IPS-18c (cell line): ENCODE results near the gene C5orf15.
"Not testable (repeated sequence)": the region's sequence is repeated elsewhere in the genome, so short reads cannot be mapped to it uniquely, and the experiment has no call there.

Experiments
- H3K4me3 ChIP-seq: 2 replicates; pipeline ENCODE4 v1.7.0; 2013; ENCODE audit warnings: low read depth, mild to moderate bottlenecking, low read length, moderate library complexity; ENCODE audit not compliant: insufficient read depth
- H3K9me3 ChIP-seq: one replicate; pipeline ENCODE4 v1.6.1; 2013; ENCODE audit warnings: mild to moderate bottlenecking, low read length, moderate library complexity; ENCODE audit not compliant: control insufficient read depth, insufficient read depth

Gene C5orf15

DNA sequence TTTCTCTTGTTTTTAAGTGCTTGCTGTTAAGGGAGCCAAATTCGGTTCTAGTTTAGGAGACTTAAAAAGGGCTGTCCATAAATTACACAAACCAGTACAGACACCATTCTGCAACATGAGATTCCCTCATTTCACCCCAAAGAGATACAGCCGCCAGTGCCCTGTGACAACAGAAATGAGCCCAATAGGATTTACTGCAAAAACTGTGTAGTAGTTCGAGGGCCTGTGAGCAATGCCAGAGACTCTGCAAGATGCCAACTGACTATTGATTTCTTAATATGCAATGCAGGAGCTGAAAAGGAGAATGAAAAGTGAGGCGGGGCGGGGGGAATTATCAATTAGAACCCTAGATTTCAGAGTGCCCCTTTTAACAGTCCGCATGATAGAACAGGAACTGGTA is 5.7 kb upstream of the C5orf15 start:
- Histone ChIP-seq H3K9me3 (no peaks in the 10 kb centered on the region), H3K4me3 (no peak overlapping the region)

DNA sequence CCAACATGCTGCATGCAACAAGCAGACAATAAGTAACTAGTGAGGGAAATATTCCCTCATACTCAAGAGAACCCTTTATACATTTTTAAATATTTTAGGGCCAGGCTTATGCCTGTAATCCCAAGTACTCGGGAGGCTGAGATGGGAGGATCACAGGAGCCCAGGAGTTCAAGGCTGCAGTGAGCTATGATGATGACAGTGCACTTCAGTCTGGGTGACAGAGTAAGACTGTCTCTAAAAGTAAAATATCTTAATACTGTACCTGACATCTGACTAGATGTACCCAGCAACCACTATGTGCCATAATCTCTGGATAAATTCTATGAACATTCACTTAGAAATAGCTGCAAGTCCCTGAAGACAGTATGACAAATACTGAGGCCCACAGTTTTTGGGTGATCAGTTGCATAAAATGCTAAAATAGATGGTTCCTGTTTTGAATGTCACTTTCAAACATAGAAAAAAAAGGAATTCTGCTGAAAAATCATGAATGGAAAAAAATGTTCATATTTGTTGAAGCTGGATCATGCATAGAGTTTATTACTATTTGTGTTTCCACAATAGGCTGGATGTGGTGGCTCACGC is 2.0 kb upstream of the C5orf15 start:
- Histone ChIP-seq H3K9me3 (no peaks in the 10 kb centered on the region), H3K4me3 (no peak overlapping the region)

DNA sequence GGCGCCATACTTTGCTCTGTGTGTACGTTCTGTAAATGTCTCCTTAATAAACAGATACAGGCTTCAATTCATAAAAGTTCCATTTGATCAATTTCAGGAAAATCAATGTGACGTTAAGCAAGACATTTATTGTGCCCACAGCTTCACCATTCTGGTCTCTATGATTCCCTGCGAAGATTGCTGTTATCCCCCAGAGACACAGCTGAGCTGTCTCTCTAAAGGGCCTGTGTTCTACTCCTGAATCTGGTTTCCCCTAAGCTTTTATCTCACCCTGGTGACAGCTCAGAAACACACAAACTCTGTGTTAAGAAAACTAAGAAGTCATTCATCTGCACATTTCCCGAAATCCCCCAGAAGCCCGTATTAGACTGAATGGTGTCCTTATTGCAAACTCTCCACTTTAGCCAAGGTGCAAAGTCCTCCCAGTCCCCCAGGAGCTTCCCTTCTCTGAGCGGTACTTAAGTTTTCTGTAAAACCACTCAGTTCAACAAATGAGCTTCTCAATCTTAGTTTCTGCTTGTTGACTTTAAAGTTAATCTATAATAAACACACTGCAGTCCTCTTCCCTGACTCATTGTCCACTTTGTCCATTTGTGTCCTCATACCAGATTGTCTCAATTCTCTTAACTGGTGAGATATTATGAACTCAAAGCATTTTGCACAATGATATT is 1.4 kb upstream of the C5orf15 start:
- H3K9me3 ChIP-seq: no peaks in the 10 kb centered on the region
- H3K4me3 ChIP-seq: no peak overlapping the region

DNA sequence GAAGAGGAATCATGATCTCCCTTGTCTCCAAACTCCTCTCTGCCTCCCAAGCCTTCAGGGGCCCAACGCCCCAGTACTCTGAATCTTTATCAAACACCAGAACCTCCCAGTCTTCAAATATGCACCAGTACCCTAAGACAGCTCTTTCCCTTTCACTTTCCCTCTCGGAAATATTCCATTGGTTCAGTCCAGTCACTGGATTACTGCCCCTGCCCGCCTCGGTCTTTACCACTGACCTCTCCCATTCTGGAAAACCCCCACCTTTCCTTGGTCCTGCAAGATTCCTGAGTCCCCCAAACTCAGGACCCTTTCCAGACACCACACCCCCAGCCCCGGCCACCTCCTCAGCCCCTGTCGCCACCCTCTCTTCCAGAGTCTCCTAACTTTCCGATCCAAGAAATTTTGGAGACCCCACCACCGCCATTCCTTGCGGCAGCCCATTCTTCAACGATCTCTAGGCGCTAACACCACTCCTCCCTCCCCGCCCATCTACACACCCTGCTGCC is 674 bp downstream of the C5orf15 start:
- Histone ChIP-seq H3K4me3 (peak overlapping the region; percentile 96), H3K9me3 (no peaks in the 10 kb centered on the region)

DNA sequence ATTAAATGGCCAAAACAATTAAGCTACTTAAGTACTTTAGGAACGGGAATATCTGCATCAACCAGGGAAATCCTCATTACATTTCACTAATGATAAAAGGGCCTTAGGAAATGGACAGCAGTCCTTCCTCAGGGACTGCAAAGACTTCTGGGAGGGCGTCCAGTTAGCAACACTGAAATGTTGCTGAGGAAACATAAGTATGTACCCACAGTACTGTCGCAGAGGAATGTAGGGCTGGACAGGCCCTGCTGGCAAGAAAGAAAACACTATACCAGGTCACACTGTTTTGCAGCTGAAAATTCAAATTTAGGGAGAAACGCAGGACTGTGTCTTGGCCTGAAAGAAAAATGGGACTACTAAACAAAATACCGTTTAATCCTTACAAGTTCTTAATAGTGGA is 1.3 kb downstream of the C5orf15 start:
- Histone ChIP-seq H3K4me3 (peak overlapping the region; percentile 96; the same call in 1 of the 2 replicates), H3K9me3 (no peaks in the 10 kb centered on the region)

DNA sequence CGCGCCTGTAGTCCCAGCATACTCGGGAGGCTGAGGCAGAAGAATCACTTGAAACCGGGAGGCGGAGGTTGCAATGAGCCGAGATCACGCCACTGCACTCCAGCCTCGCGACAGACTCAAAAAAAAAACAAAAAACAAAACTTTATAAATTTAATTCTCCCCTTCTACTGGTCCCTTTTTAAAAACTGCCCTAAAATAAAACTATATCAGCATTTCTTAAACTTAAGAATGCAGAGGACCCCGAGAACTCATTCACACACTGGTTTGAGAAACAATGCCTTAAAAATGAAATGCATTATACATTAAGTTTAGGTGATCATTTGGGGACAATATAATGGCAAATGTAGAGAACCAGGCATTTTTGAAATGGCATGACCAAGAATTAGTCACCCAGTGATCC is 2.3 kb downstream of the C5orf15 start:
- H3K9me3 ChIP-seq: no peaks in the 10 kb centered on the region
- H3K4me3 ChIP-seq: no peak overlapping the region

DNA sequence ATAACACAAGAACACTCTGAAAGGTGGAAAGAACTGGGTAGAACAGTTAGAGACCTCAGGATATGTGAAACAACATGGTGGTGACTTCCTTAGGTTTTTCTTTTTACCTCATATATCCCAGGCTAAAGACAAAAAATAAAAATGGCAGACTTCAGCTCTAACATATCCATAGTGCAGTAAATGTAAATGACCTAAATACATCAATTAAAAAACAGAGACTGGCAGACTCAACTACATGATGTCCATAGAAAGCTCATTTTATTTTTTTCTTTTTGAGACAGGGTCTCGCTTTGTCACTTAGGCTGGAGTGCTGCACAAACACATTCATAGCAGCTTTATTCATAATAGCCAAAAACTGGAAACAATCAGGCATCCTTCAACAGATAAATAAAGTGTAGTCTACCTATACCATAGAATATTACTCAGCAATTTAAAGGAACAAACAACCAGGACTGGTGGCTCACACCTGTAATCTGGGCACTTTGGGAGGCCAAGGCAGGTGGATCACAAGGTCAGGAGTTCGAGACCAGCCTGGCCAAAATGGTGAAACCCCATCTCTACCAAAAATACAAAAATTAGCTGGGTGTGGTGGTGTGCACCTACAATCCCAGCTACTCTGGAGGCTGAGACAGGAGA is 4.8 kb downstream of the C5orf15 start:
- H3K4me3 ChIP-seq: no peak overlapping the region
- H3K9me3 ChIP-seq: no peaks in the 10 kb centered on the region

DNA sequence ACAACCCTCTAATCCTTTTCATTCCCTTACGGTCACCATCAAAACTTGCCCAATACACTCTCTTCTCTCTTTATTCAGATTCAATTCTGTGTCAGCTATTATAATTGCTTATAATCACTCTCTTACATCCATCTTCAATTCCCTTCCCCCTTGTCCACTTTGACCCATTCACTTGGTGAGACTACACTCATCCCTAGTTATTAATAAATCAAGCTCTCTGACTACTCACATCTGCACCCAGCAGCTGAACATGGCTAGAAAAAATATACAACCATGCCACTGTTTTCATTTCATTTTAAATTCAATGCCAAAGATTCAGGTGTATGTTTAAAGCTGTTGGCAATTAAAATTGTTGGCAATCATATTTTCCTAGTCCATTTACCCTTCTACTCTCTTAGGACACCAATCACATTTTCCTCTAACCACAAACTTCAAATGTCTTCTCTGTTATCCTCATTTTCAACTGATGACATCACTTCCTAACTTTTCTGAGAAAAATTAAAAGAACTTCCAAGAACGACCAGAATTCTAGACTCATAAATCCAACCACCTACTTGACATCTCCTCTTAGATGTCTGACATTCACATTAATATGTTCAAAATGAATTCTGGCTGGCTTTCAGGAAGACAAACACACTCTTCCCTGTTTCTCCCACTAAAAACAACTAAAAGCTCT is 5.5 kb downstream of the C5orf15 start:
- Histone ChIP-seq H3K9me3 (no peaks in the 10 kb centered on the region), H3K4me3 (no peak overlapping the region)

DNA sequence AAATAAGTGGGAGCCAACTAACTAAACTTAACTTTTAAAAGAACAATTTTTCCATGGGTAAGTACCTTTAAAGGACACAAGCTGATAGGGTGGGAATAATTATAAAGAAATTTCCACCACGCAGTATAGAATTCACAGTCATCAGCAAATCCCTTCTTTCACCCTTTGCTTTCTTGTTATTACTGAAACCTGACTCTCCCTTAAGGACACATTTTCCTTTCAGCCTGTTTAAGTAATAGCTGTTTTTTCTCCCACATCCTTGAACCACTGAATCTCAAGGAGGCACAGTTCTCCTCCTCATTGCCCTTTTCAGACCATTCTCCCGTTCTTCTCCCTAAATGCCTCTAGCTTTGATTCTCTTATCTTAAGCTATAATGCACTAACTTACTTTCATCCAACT is 6.3 kb downstream of the C5orf15 start:
- Histone ChIP-seq H3K9me3 (no peaks in the 10 kb centered on the region), H3K4me3 (no peak overlapping the region)

DNA sequence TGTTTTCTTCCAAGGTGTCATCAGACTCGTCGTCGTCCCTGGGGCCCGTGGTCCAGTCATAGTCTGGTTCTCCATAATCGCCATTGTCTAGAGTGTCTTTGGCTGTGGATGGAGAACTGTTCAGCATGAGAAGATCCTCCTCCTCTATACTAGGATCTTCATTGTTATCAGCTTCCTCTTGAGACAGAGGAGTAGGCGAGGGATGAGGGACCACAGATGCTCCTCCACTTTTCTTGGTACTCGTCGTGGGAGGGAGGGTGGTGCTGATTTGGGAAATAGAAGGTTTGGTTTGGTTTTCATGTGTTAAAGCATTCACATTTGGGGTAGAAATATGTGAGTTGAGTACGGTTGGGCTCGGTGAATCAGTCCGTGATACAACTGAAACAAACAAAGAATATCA is 8.8 kb downstream of the C5orf15 start:
- no peak overlapping the region for H3K4me3 ChIP-seq
- no peaks in the 10 kb centered on the region for H3K9me3 ChIP-seq

DNA sequence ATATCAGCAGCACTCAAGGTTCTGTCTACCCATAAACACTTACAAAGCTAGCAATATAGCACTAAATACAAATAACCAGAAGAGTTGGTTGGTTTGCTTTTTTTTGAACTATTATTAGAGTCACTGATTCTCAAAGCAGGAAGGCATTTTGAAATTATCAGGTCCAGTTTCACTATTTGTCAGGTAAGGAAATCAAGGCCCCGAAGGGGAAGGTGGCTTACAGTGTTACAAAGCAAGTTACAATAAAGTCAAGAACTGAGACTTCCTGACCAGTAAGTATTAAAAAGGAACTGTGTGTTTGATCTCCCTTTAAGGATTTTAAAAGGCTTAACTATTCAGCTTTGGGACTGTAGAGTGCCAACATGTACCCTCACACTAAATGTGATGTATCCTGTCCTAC is 10.8 kb downstream of the C5orf15 start:
- Histone ChIP-seq H3K9me3 (no peaks in the 10 kb centered on the region), H3K4me3 (no peak overlapping the region)

DNA sequence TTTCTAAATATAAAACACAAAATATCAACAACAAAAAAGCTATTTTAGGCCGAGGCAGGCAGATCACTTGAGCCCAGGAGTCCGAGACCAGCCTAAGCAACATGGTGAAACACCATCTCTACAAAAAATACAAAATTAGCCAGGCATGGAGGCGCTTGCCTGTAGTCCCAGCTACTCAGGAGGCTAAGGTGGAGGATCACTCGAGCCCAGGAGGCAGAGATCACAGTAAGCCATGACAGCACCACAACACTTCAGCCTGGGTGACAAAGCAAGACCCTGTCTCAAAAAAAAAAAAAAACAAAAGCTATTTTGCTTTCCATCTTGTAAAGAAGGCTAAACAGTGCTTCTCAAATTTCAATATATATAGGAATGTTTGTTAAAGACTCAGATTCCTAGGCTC is 11.3 kb downstream of the C5orf15 start:
- H3K4me3 ChIP-seq: no peak overlapping the region

DNA sequence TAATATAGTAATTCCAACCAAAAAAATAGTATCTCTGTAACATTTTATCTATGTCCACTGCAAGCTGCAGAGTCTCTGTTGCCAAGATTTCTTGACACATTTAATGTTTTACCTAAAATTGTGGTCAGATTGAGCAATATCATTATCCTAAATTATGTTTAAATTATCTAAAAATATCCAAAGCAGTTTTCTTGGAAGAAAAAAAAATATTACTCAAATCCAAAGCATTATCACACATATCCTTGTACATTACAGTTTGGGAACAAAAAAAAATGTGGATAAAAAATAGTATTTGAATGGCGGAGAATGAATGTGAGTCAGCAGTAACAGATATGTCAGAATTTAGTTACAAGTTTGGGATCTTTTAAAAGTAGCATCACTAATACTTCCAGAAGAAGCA is 12.2 kb downstream of the C5orf15 start:
- H3K4me3 ChIP-seq, H3K9me3 ChIP-seq: not testable (repeated sequence)

More for the DNA sequence above, 11.3 kb downstream of the C5orf15 start:
- no peaks in the 10 kb centered on the region for H3K9me3 ChIP-seq

DNA sequence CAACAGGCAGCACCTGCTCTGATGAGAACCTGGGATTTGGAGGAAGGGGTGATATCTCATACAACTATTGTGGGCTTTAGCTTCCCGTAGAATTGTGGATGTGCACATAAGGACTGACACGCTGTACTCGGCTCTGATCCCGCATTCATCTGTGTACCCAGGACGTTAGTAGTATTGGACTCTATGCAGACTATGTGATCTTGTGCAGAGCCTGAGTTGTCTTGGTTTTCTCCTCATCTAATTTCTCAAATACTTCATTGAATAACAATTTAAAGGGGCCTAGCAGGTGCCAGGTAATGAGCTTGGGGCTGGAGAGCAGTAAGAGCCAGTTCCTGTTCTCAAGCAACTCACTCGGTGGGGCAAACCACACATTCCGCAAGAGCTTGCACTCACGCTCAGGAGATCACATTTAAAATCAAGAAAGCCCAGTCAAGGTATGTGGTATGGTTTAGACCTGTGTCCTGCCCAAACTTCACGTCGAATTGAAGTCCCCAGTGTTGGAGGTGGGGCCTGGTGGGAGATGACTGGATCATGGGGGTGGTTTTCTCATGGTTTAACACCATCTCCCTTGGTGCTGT is 14.8 kb downstream of the C5orf15 start:
- Histone ChIP-seq H3K4me3 (no peak overlapping the region), H3K9me3 (no peaks in the 10 kb centered on the region)

DNA sequence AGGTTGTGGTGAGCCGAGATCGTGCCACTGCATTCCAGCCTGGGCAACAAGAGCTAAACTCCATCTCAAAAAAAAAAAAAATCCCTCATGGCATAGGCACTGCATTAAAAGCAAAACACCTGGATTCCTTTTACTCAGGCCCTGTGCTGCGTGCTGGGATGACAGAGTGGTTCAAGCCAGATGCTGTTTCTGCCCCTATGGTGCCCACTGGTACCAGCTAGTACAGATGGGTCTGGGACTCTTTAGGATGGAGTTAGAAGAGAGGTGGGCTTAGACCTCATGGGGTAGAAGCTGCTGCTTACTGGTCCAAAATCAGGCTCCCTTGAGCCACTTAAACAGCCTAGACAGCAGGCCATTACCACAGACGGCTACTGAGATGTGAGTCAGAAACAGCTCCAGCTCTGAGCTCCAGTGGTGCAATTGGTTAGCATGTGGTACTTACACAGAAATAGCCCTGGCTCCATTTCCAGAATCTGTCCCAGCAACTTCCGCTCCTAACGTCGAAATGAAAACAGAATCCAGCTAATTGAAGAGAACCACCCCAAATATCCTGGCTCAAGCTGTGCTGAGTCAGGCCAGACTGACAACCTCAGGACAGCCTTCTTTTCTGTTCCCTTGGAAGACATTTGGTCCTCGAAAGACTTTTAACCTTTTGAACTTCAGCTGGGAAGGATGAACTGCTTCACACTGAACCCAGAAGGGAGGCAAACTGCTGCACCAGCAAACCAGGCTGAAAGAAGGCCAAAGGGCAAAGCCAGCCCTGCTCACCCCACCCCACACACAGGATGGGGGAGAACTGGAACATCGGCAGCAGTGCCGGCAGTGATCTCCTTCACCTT is 15.5 kb downstream of the C5orf15 start:
- Histone ChIP-seq H3K9me3 (no peaks in the 10 kb centered on the region), H3K4me3 (no peak overlapping the region)

DNA sequence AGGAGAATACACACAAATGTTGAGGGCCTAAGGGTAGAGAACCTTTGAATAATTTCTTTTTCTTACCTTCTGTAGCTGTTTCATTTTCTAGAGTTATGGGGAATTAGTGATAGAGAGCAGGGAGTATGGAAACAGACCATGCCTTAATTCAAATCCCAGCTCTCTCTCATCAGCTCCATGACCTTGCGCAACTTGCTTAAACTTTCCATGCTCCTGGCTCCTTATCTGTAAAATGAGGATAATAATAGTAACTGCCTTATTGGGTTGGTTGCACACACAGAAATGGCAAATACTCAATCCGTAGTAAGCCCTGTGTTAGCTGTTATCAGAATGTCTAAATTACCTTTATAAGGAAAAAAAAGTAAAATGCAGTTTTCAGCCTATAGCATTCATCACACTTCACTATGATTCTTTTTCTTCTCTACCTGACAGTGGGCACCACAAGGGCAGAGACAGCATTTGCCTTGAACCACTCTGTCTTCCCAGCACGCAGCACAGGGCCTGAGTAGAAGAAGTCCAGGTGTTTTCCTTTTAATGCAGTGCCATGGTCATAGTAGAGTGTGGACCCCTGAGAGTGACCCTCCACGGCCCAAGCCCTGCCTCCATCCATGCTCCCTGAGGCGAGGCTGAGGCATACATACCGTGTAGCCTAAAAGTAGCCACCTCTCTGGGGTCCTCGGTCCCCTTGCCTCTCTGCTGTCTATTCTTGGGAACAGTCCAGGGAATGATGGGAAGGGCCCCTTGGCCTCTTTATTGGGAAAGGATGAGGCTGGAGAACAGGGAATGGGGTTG is 17.4 kb downstream of the C5orf15 start:
- Histone ChIP-seq H3K4me3 (no peak overlapping the region), H3K9me3 (no peaks in the 10 kb centered on the region)
